ENCODE results near the gene ZMIZ1. TPM values are rescaled to one million over a fixed set of nuclear protein-coding genes. Genes with fewer than 3 reads are reported as not detected.

ZMIZ1 gene
- total RNA-seq, 4 donors from 2014 or later = 18.7 to 188 (median 36.7) TPM

DNA sequence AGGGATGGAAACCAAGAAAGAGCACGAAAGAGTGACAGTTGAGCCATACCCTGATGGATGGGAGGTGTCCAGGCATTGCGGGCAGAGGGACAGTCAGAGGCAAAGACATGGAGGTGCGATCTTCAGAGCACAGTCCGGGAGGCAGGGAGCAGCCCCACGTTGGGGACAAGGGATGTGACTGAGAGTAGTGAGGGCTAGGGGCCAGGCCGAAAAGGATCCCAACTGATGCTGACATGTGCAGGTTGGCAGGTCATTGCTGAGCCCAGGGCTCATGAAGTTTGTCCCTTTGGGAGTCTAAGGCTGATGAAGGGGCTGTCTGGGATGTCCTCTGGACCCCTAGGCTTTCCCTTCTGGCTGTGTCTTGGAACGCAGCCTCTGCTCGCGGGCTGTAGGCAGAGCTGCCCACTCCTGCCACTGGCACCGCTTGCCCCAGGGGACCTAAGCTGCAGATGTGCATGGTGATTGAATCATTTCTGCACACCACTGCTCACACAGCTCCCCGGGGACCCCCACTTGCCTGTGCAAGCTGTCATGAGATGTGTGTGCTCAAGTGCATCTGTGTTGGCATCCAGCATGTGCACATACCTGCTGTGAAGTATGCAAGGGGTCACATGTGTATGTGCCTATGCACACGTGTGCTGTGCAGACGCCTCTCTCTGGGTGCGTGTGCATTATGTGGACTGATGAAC is 125.1 kb downstream of the ZMIZ1 start:
- Histone ChIP-seq H3K27ac (peak overlapping the region; percentile 8 to 71), H3K9me3 (no peaks in the 10 kb centered on the region), H3K4me3 (no peak overlapping the region), H3K27me3 (no peaks in the 10 kb centered on the region), H3K36me3 (no peaks in the 10 kb centered on the region), H3K4me1 (peaks cover 0 to 6% of the 10 kb centered on the region in 2 donors)
- no peak for DNase-seq
- no peak for TF ChIP-seq POLR2A (IDR thresholded peaks at IDR 0.05)
- TF ChIP-seq, protein P1, sequence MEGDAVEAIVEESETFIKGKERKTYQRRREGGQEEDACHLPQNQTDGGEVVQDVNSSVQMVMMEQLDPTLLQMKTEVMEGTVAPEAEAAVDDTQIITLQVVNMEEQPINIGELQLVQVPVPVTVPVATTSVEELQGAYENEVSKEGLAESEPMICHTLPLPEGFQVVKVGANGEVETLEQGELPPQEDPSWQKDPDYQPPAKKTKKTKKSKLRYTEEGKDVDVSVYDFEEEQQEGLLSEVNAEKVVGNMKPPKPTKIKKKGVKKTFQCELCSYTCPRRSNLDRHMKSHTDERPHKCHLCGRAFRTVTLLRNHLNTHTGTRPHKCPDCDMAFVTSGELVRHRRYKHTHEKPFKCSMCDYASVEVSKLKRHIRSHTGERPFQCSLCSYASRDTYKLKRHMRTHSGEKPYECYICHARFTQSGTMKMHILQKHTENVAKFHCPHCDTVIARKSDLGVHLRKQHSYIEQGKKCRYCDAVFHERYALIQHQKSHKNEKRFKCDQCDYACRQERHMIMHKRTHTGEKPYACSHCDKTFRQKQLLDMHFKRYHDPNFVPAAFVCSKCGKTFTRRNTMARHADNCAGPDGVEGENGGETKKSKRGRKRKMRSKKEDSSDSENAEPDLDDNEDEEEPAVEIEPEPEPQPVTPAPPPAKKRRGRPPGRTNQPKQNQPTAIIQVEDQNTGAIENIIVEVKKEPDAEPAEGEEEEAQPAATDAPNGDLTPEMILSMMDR (IDR thresholded peaks at IDR 0.05) = no peak
- intact Hi-C loops (cut with DNase I; ENCODE audit: low total_unique reads) = loop anchor here (10.0 kb wide), 1 partner anchor 889 kb away; no protein-coding TSS in a partner anchor

- peak; percentile 88 to 89 for DNase-seq
- TF ChIP-seq, protein P1 (IDR thresholded peaks at IDR 0.05) = peak; percentile 87 to 99 (median 96)
- peak in 1 of 2 donors; percentile 11 for TF ChIP-seq POLR2A (IDR thresholded peaks at IDR 0.05)
- Histone ChIP-seq H3K4me3 (no peak overlapping the region), H3K36me3 (no peaks in the 10 kb centered on the region), H3K27ac (peak overlapping the region; percentile 70 to 71), H3K4me1 (peaks cover 0 to 6% of the 10 kb centered on the region in 2 donors), H3K27me3 (no peaks in the 10 kb centered on the region), H3K9me3 (no peaks in the 10 kb centered on the region)
- intact Hi-C loops (cut with DNase I; ENCODE audit: low total_unique reads) = loop anchor here (5.0 to 10.0 kb wide), 2 partner anchors 891 to 1143 kb away; no protein-coding TSS in a partner anchor
Observed at GRCh38 chr10:79195091-79195923, 126.5 kb downstream of the ZMIZ1 start.

GRCh38 chr10:79196470-79197461 is 128.0 kb downstream of the ZMIZ1 start:
- TF ChIP-seq, protein P1 (IDR thresholded peaks at IDR 0.05) = peak; percentile 88 to 94 (median 90)
- TF ChIP-seq POLR2A (IDR thresholded peaks at IDR 0.05) = peak in 1 of 2 donors; percentile 10
- peak overlapping the region; percentile 42 to 51 for H3K27ac ChIP-seq
- no peaks in the 10 kb centered on the region for H3K36me3 ChIP-seq
- DNase-seq = peak; percentile 78 to 81
- H3K27me3 ChIP-seq = no peaks in the 10 kb centered on the region
- H3K4me1 ChIP-seq = peaks cover 0 to 6% of the 10 kb centered on the region in 2 donors
- H3K9me3 ChIP-seq = no peaks in the 10 kb centered on the region
- intact Hi-C loops (cut with DNase I; ENCODE audit: low total_unique reads) = loop anchor here (5.0 to 10.0 kb wide), 2 partner anchors 892 to 1144 kb away; no protein-coding TSS in a partner anchor
- no peak overlapping the region for H3K4me3 ChIP-seq

DNA sequence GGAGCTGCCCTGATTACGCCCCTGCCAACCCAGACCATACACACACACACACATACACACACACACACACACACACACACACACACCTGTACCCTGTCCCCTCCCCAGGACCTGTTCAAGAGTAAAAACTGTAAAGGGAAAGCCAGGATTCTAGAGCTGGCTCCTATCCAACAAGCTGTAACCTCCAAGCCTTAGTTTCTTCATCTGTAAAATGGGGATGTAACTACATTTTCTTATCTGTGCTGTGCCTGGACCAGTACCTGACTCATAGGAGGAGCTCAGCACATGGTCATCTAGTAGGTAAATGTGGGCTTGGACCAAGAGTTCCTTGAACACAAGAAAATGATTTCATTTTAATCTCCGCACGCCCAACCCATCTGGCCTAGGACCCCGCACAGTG is 128.8 kb downstream of the ZMIZ1 start:
- no peak for TF ChIP-seq POLR2A (IDR thresholded peaks at IDR 0.05)
- TF ChIP-seq, protein P1 (IDR thresholded peaks at IDR 0.05) = no peak
- no peak overlapping the region for H3K4me3 ChIP-seq
- peak overlapping the region in 1 of 2 donors; percentile 51 for H3K27ac ChIP-seq
- intact Hi-C loops (cut with DNase I; ENCODE audit: low total_unique reads) = loop anchor here (5.0 to 10.0 kb wide), 2 partner anchors 893 to 1145 kb away; no protein-coding TSS in a partner anchor
- DNase-seq = no peak
- H3K36me3 ChIP-seq = no peaks in the 10 kb centered on the region
- H3K27me3 ChIP-seq = no peaks in the 10 kb centered on the region
- peaks cover 0 to 6% of the 10 kb centered on the region in 2 donors for H3K4me1 ChIP-seq
- H3K9me3 ChIP-seq = no peaks in the 10 kb centered on the region
